Astrocyte of the cerebellum (primary cell): Measurements from ENCODE around the gene BMP2.

Experiments used
- DNase-seq: peaks from one replicate; pipeline ENCODE4 v3.0.0-alpha.2; 2011; ENCODE audit warnings: low read depth
- H3K4me3 ChIP-seq: 2 replicates; pipeline ENCODE4 v1.5.1; 2011; ENCODE audit warnings: mild to moderate bottlenecking, low read depth, low read length, moderate library complexity
- in situ Hi-C: cut with HindIII; loops from 2 replicates; pipeline ENCODE4 v1.10.0; 2017; ENCODE audit warnings: low sequenced_read_pairs
- TF ChIP-seq, protein P1 (sequence below): IDR thresholded peaks from 2 replicates; pipeline ENCODE4 v1.5.1; 2012; ENCODE audit warnings: low read length, low read depth, moderate library complexity, mild to moderate bottlenecking; ENCODE audit errors: missing control alignments

BMP2 gene

DNA sequence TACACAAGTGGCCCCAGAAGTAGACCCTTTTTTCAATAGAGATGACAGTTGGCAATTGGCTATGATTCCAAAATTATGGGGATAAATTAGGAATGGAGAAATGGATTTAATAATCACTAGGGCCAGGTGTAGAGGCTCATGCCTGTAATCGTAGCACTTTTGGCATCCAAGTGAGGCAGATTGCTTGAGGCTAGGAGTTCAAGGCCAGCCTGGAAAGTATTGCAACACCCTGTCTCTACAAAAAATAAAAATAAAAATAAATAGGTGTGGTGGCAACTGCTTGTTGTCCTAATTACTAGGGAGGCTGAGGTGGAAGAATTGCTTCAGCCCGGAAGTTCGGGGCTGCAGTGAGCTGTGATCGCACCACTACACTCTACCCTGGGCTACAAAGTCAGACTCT, 60.0 kb downstream of the BMP2 start:
- TF ChIP-seq, protein P1, sequence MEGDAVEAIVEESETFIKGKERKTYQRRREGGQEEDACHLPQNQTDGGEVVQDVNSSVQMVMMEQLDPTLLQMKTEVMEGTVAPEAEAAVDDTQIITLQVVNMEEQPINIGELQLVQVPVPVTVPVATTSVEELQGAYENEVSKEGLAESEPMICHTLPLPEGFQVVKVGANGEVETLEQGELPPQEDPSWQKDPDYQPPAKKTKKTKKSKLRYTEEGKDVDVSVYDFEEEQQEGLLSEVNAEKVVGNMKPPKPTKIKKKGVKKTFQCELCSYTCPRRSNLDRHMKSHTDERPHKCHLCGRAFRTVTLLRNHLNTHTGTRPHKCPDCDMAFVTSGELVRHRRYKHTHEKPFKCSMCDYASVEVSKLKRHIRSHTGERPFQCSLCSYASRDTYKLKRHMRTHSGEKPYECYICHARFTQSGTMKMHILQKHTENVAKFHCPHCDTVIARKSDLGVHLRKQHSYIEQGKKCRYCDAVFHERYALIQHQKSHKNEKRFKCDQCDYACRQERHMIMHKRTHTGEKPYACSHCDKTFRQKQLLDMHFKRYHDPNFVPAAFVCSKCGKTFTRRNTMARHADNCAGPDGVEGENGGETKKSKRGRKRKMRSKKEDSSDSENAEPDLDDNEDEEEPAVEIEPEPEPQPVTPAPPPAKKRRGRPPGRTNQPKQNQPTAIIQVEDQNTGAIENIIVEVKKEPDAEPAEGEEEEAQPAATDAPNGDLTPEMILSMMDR = no peak

DNA sequence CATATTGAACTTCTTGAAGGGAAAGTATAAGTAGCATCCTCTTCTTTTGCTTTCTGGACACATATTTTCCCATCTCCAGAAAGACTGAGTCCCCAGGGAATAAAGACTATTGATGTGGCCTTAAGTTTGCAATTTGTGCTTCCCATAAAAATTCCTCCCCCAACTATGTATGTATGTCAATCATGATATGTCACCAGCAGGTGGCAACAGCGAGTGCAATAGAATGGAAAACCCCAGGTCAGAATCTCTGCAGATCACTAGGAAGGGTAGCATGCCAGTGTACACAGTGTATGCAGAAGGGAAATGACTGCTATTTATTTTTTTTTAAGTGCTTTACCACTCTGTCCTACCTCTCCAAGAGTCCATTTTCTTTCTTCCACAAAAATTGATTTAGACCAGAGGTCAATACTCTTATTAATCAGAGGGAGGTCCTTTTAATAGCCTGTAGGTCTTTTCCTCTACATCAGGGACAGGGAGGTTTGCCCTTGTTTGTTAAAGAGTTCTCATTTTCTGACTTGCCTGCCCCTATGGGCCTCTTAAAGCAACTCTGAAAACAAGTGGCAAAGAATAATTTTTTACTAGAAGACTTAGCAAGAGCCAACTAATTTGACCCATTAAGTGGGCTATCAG, 61.4 kb downstream of the BMP2 start:
- no peak overlapping the region for H3K4me3 ChIP-seq
- in situ Hi-C loops = no loop called here
- TF ChIP-seq, protein P1 = peak; percentile 75
- DNase-seq = peak; percentile 50

More for the DNA sequence above, 60.0 kb downstream of the BMP2 start:
- in situ Hi-C loops = no loop called here
- no peak for DNase-seq
- H3K4me3 ChIP-seq = no peak overlapping the region

DNA sequence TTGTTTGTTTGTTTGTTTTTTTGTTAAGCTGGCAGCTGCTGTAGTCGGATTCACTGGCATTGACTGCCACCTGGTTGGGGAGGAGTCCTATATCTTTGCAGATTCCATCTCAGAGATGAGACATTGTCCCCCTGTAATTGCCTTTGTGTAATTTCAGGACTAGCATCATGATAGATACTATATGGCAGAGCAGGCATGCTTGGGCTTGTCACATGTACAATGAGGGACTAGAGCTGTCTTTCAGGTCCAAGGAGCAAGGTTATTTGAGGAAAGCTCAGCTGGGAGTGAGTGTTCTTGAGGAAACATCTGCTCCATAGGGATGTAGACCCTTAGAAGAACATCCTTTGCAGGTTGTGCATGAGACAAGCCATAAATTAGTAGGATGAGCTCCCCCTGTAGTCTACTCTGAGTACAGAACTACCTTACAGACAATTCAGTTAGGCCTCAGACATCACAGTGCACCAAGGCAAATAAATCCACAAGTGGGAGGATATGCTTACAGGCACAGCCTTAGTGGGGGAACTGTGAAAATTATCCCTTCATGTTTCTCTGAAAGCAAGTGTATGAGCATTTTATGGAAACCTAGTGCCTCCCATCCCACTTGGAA, 62.1 kb downstream of the BMP2 start:
- H3K4me3 ChIP-seq = no peak overlapping the region
- in situ Hi-C loops = no loop called here
- TF ChIP-seq, protein P1 = peak; percentile 48
- peak; percentile 5 for DNase-seq
